ENCODE results near the gene ABCC1. TPM values are rescaled to one million over a fixed set of nuclear protein-coding genes. Genes with fewer than 3 reads are reported as not detected.

The ABCC1 gene
- total and polyA plus RNA-seq, 3 donors from 2014 or later, result 54.7 to 90.6 (median 88.0) TPM

DNA sequence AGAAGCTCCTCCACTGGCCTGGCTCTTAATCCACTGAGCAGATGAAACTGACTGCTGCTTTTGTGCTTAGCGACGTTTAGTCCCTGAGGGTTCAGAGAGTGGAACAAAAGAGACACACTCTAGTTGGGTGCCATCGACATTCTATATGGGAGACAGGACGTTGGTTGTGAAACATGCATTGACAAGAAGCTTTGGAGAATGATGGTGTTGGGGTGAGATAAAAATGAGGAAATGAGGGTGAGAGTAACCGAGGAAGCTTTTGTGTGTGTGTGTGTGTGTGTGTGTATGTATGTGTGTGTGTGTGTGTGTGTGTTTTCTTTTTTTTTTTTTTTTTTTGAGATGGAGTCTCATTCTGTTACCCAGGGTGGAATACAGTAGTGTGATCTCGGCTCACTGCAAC, 89.5 kb downstream of the ABCC1 start:
- DNase-seq, result no peak
- peaks cover 4% of the 10 kb centered on the region for H3K4me1 ChIP-seq
- H3K4me3 ChIP-seq, result no peak overlapping the region
- no peaks in the 10 kb centered on the region for H3K9me3 ChIP-seq
- H3K27me3 ChIP-seq, result no peaks in the 10 kb centered on the region
- H3K36me3 ChIP-seq (ENCODE audit: low read depth, missing control alignments), result no peaks in the 10 kb centered on the region
- TF ChIP-seq, protein P1, sequence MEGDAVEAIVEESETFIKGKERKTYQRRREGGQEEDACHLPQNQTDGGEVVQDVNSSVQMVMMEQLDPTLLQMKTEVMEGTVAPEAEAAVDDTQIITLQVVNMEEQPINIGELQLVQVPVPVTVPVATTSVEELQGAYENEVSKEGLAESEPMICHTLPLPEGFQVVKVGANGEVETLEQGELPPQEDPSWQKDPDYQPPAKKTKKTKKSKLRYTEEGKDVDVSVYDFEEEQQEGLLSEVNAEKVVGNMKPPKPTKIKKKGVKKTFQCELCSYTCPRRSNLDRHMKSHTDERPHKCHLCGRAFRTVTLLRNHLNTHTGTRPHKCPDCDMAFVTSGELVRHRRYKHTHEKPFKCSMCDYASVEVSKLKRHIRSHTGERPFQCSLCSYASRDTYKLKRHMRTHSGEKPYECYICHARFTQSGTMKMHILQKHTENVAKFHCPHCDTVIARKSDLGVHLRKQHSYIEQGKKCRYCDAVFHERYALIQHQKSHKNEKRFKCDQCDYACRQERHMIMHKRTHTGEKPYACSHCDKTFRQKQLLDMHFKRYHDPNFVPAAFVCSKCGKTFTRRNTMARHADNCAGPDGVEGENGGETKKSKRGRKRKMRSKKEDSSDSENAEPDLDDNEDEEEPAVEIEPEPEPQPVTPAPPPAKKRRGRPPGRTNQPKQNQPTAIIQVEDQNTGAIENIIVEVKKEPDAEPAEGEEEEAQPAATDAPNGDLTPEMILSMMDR (IDR thresholded peaks at IDR 0.05), result no peak
- TF ChIP-seq POLR2A (IDR thresholded peaks at IDR 0.05), result no peak
- WGBS, 2 donors, result 74 to 85% methylated on average over 6 of the region's 6 CpGs
- intact Hi-C loops (cut with DNase I; ENCODE audit: low total_unique reads), result no loop called here
- H3K27ac ChIP-seq, result no peak overlapping the region

DNA sequence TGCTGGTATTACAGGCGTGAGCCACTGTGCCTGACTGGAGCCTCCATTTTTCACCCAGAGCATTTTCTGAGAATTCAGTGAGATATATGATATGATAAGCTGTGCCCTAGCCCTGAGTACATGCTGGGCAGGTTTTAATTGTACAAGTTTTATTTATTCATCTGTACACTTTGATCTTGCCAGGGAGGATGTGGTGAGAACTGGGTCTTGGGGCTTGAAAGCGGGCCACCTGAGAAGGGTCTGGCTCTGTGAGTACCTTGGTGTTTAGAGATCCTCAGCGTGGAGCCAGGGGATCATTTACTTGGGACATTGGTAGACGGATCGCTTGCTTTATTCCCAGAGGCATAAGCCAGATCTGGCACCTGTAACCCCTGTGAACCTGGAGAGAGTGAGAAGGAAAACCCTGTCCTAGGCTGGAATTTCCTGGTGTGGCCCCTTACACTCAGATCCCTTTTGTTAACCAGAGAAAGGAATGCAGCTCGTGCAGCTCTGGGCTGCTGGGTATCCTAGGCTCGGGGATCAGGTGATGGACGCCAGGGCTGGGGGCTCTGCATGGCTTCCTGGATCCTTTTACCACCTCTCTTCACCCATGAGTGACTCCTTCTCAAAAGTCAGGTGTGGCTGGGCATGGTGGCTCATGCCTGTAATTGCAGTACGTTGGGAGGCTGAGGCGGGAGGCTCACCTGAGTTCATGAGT, 91.9 kb downstream of the ABCC1 start:
- no peak for DNase-seq
- intact Hi-C loops (cut with DNase I; ENCODE audit: low total_unique reads), result no loop called here
- H3K4me3 ChIP-seq, result no peak overlapping the region
- H3K27ac ChIP-seq, result no peak overlapping the region
- no peak for TF ChIP-seq POLR2A (IDR thresholded peaks at IDR 0.05)
- TF ChIP-seq, protein P1 (IDR thresholded peaks at IDR 0.05), result no peak
- H3K27me3 ChIP-seq, result no peaks in the 10 kb centered on the region
- H3K36me3 ChIP-seq (ENCODE audit: low read depth, missing control alignments), result no peaks in the 10 kb centered on the region
- 90 to 92% methylated on average over 10 of the region's 10 CpGs for WGBS, 2 donors
- H3K9me3 ChIP-seq, result no peaks in the 10 kb centered on the region
- H3K4me1 ChIP-seq, result peaks cover 4% of the 10 kb centered on the region

DNA sequence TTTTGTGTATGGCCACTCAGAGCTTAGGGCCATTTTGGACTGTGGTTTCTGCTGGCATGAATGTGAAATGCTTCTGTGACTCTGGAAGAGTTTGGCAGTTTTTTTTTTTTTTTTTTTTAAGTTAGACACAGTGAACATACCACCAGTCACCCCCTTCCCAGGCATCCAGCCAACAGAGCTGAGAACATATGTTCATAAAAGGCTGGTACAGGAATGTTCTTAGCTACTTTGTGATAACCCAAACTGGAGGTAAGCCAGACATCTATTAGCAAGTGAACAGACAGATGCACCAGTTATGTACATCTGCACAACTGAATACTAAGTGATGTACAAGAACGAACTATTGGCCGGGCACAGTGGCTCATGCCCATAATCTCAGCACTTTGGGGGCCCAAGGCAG, 92.7 kb downstream of the ABCC1 start:
- Histone ChIP-seq H3K4me3 (no peak overlapping the region), H3K9me3 (no peaks in the 10 kb centered on the region), H3K27me3 (no peaks in the 10 kb centered on the region), H3K36me3 (ENCODE audit: low read depth, missing control alignments) (no peaks in the 10 kb centered on the region), H3K27ac (no peak overlapping the region), H3K4me1 (peaks cover 4% of the 10 kb centered on the region)
- intact Hi-C loops (cut with DNase I; ENCODE audit: low total_unique reads), result no loop called here
- DNase-seq, result peak; percentile 86
- WGBS, 2 donors, result 59 to 81% methylated on average over 2 of the region's 2 CpGs
- no peak for TF ChIP-seq POLR2A (IDR thresholded peaks at IDR 0.05)
- TF ChIP-seq, protein P1 (IDR thresholded peaks at IDR 0.05), result no peak

DNA sequence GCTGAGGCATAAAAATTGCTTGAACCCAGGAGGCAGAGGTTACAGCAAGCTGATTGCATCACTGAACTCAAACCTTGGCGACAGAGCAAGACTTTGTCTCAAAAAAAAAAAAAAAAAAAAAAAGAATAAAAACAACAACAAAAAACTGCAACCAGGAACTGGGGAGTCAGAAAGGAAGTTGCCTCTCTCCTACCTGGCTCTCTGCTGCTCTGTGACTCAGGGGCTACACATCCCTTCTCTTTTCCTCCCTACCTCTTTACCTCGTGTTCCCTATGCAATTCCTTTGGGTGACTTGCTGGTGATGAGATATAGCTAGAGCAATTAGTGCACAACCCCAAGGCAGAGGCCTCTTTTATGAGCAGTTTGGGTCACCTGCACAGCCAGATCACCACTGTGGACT, 95.9 kb downstream of the ABCC1 start:
- Histone ChIP-seq H3K9me3 (no peaks in the 10 kb centered on the region), H3K27ac (no peak overlapping the region), H3K36me3 (ENCODE audit: low read depth, missing control alignments) (no peaks in the 10 kb centered on the region), H3K4me1 (peaks cover 4% of the 10 kb centered on the region), H3K27me3 (no peaks in the 10 kb centered on the region), H3K4me3 (no peak overlapping the region)
- no peak for DNase-seq
- intact Hi-C loops (cut with DNase I; ENCODE audit: low total_unique reads), result no loop called here
- 61 to 64% methylated on average over 2 of the region's 2 CpGs for WGBS, 2 donors
- no peak for TF ChIP-seq POLR2A (IDR thresholded peaks at IDR 0.05)
- TF ChIP-seq, protein P1 (IDR thresholded peaks at IDR 0.05), result no peak

DNA sequence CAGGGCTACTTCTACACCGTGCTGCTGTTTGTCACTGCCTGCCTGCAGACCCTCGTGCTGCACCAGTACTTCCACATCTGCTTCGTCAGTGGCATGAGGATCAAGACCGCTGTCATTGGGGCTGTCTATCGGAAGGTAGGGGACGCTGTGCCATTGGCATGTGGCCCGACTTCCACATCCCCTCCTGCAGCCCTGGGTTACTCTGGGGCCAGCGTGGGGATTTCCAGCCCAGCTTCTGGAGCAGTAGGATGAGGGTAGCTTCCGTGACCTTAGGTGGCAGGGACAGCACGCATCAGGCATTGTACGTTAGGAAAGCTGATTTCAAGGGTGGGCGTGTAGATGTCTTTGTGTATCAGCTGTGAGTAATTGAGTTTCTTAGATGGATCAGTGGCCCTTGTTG, 96.5 kb downstream of the ABCC1 start:
- Histone ChIP-seq H3K27ac (no peak overlapping the region), H3K4me3 (no peak overlapping the region), H3K9me3 (no peaks in the 10 kb centered on the region), H3K36me3 (ENCODE audit: low read depth, missing control alignments) (no peaks in the 10 kb centered on the region), H3K27me3 (no peaks in the 10 kb centered on the region), H3K4me1 (peaks cover 4% of the 10 kb centered on the region)
- no peak for TF ChIP-seq POLR2A (IDR thresholded peaks at IDR 0.05)
- TF ChIP-seq, protein P1 (IDR thresholded peaks at IDR 0.05), result no peak
- intact Hi-C loops (cut with DNase I; ENCODE audit: low total_unique reads), result no loop called here
- WGBS, 2 donors, result 80 to 86% methylated on average over 12 of the region's 12 CpGs
- DNase-seq, result peak; percentile 52
